OCI-LY7 (cell line): ENCODE measurements around the gene TRIM52. TPM values are rescaled to one million over a fixed set of nuclear protein-coding genes. Genes with fewer than 3 reads are reported as not detected.

Experiments
- BruUV-seq: library from RNA; stranded (reverse); fragments of 400-500 nt; replicated peaks from 2 replicates; lab custom pipeline; 2021; lab: Mats Ljungman, UMichigan
- CTCF ChIA-PET: fragments of 300-600 bp; sonication (Branson Sonifier 250); formaldehyde crosslinking; loops from one replicate; lab custom pipeline; 2022; ENCODE audit warnings: antibody characterized with exemption; ENCODE audit not compliant: unreplicated experiment; lab: Charles Lee
- POLR2A ChIA-PET: fragments of 300-600 bp; sonication (Branson Sonifier 250); formaldehyde crosslinking; loops from one replicate; lab custom pipeline; 2022; ENCODE audit warnings: antibody characterized with exemption; lab: Charles Lee
- DNase-seq: peaks from one replicate; pipeline ENCODE4 v3.0.0-alpha.2; 2015; ENCODE audit warnings: low spot score
- H2AFZ ChIP-seq: fragments of 200-600 bp; sonication (generic), shearing (Covaris generic); 2 replicates; pipeline ENCODE4 v1.6.1; 2014; ENCODE audit warnings: mild to moderate bottlenecking, antibody characterized with exemption, low read length, moderate library complexity
- H3K27ac ChIP-seq: fragments of 200-600 bp; sonication (generic); 2 replicates; pipeline ENCODE4 v1.5.1; 2014; ENCODE audit warnings: mixed run types, low read depth, mild to moderate bottlenecking, moderate library complexity, low read length, inconsistent platforms; ENCODE audit not compliant: poor library complexity, severe bottlenecking
- H3K36me3 ChIP-seq: fragments of 200-600 bp; sonication (generic); 2 replicates; pipeline ENCODE4 v1.6.1; 2014; ENCODE audit warnings: mild to moderate bottlenecking, antibody characterized with exemption, low read length, moderate library complexity, mixed read lengths; ENCODE audit not compliant: insufficient read depth
- H3K4me1 ChIP-seq: fragments of 200-600 bp; sonication (generic); 2 replicates; pipeline ENCODE4 v1.5.1; 2014; ENCODE audit warnings: mild to moderate bottlenecking, low read length; ENCODE audit not compliant: insufficient read depth, poor library complexity, severe bottlenecking
- H3K4me2 ChIP-seq: fragments of 200-600 bp; sonication (generic); 2 replicates; pipeline ENCODE4 v1.6.1; 2014; ENCODE audit warnings: mild to moderate bottlenecking, low read length
- H3K4me3 ChIP-seq: fragments of 200-600 bp; sonication (generic); 2 replicates; pipeline ENCODE4 v1.5.1; 2014; ENCODE audit warnings: mild to moderate bottlenecking, low read depth, low read length; ENCODE audit not compliant: poor library complexity, severe bottlenecking
- H3K79me2 ChIP-seq: fragments of 200-600 bp; sonication (generic); 2 replicates; pipeline ENCODE4 v1.6.1; 2016; ENCODE audit warnings: low read depth, mild to moderate bottlenecking, low read length, moderate library complexity, mixed read lengths; ENCODE audit not compliant: insufficient read depth
- H3K9me2 ChIP-seq: fragments of 200-600 bp; sonication (generic); 2 replicates; pipeline ENCODE4 v1.6.1; 2016; ENCODE audit warnings: mild to moderate bottlenecking, low read length, mixed read lengths; ENCODE audit not compliant: insufficient read depth
- H3K9me3 ChIP-seq: fragments of 200-600 bp; sonication (generic); 2 replicates; pipeline ENCODE4 v1.6.1; 2014; ENCODE audit warnings: mild to moderate bottlenecking, mixed run types, low read length, mixed read lengths
- H4K20me1 ChIP-seq: fragments of 200-600 bp; sonication (generic); 2 replicates; pipeline ENCODE4 v1.6.1; 2014; ENCODE audit warnings: mild to moderate bottlenecking, antibody characterized with exemption, low read length, moderate library complexity, mixed read lengths; ENCODE audit not compliant: insufficient read depth
- CTCF ChIP-seq: fragments of 200-600 bp; sonication (generic); conservative IDR thresholded peaks from 2 replicates; pipeline ENCODE4 v1.5.1; 2014; ENCODE audit warnings: mild to moderate bottlenecking, antibody characterized with exemption, low read length, moderate library complexity, mixed read lengths
- EZH2phosphoT487 ChIP-seq: fragments of 200-600 bp; sonication (generic); IDR thresholded peaks from 2 replicates; pipeline ENCODE4 v1.6.1; 2018; ENCODE audit warnings: low read depth, borderline replicate concordance, mild to moderate bottlenecking, mixed run types, antibody characterized with exemption, low read length, moderate library complexity, mixed read lengths
- intact Hi-C: fragments of 100-400 bp; cut with micrococcal nuclease; formaldehyde crosslinking; loops from one replicate; pipeline ENCODE4 v1.10.0; 2022; ENCODE audit not compliant: unreplicated experiment
- total RNA-seq, 2 experiments: library from RNA; depleted of rRNA in 1 of 2; stranded (reverse); fragments of >200 nt in 1 of 2; shearing (Covaris generic) in 1 of 2; gene quantifications; 2 replicates each; pipeline ENCODE4 v1.2.3, GENCODE V29; 2014 to 2022

Gene TRIM52
- total RNA-seq, 2 experiments from 2014 or later = 16.1 to 33.5 TPM

- ChIA-PET CTCF (no interaction called here), POLR2A (interaction anchor here (0.7 to 1.1 kb wide), 3 partner anchors 30 to 48 kb away, joined by 3 to 4 read pairs (median 3); no protein-coding TSS in a partner anchor)
- peaks cover 3% of the 10 kb centered on the region; the same call in 1 of the 2 replicates for H3K36me3 ChIP-seq
- no peaks in the 10 kb centered on the region for H3K9me3 ChIP-seq
- DNase-seq = no peak
- no peak overlapping the region for H3K4me2 ChIP-seq
- no TSS peak for BruUV-seq
- no peaks in the 10 kb centered on the region for H3K9me2 ChIP-seq
- H3K4me3 ChIP-seq = no peak overlapping the region
- H3K79me2 ChIP-seq = peaks cover 14% of the 10 kb centered on the region
- intact Hi-C loops = no loop called here
- TF ChIP-seq CTCF = no peak
- TF ChIP-seq EZH2phosphoT487 = no peak
- H4K20me1 ChIP-seq = peaks cover under 1% of the 10 kb centered on the region; the same call in 1 of the 2 replicates
- H2AFZ ChIP-seq = no peak overlapping the region
- H3K4me1 ChIP-seq = peaks cover 44% of the 10 kb centered on the region
- H3K27ac ChIP-seq = no peak overlapping the region
Measured at GRCh38 chr5:181220178-181220515, 40.8 kb downstream of the TRIM52 start.

GRCh38 chr5:181219262-181220177, 41.4 kb downstream of the TRIM52 start:
- DNase-seq = no peak
- Histone ChIP-seq H3K4me2 (no peak overlapping the region), H2AFZ (no peak overlapping the region), H3K36me3 (no peaks in the 10 kb centered on the region), H3K79me2 (peaks cover 8% of the 10 kb centered on the region; the same call in 1 of the 2 replicates), H3K4me3 (no peak overlapping the region), H4K20me1 (no peaks in the 10 kb centered on the region), H3K9me2 (no peaks in the 10 kb centered on the region), H3K27ac (no peak overlapping the region), H3K9me3 (no peaks in the 10 kb centered on the region), H3K4me1 (peaks cover 38% of the 10 kb centered on the region)
- TF ChIP-seq CTCF (no peak), EZH2phosphoT487 (no peak)
- ChIA-PET CTCF (interaction anchor here (0.5 kb wide), 1 partner anchor 8 kb away, joined by 5 read pairs; no protein-coding TSS in a partner anchor), POLR2A (interaction anchor here (1.1 kb wide), 1 partner anchor 36 kb away, joined by 3 read pairs; no protein-coding TSS in a partner anchor)
- BruUV-seq = no TSS peak
- intact Hi-C loops = no loop called here
